LNCaP clone FGC (cell line): ENCODE measurements around the gene PPP1R16B.

Experiments
- DNase-seq: peaks from one replicate; pipeline ENCODE4 v3.0.0-alpha.2; 2011; ENCODE audit warnings: low read depth
- H3K4me3 ChIP-seq: 2 replicates; pipeline ENCODE4 v1.5.1; 2011; ENCODE audit warnings: mild to moderate bottlenecking, low read depth, low read length, control low read depth
- TF ChIP-seq, protein P1 (sequence below): IDR thresholded peaks from 2 replicates; pipeline ENCODE4 v1.5.1; 2012; ENCODE audit warnings: mild to moderate bottlenecking; ENCODE audit not compliant: control insufficient read depth, insufficient read depth; ENCODE audit errors: extremely low read depth

Gene PPP1R16B

DNA sequence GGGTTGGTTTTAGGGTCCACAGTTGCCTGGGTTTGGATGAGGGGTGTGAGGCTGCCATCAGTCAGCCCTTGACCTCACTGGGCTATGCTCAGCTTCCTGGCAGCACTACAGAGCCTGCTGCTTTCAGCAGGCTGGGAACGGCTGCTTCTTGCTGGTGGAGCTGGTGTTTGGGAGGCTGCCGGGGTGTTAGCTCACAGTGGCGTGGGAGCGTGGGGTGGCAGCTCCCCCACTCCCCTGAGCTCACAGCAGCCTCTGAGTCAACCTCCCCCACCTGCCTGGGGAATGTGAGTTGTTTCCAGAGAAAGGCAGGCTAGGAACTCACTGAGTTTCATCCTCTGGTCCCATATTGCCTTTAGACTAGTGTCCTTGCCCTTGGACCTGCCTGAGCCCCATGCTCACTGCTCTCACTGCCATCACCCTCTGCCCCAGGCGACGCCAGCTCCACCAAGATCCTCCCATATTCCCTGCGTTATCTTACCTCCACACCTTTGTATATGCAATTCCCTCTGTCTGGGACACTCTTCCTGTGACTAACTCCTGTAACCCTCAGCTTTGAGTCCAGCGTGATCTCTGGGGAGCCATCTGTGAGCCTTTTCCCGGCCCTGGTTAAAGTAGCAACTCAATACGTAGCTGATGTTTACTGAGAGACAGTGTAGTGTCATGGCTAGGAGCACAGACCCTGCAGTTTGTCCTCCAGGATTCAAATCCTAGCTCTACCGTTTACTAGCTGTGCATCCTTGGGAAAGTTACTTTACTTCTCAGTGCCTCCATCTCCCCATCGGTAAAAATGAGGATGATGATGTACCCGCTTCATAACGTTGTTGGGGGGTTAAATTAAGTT is 34.8 kb downstream of the PPP1R16B start:
- no peak for DNase-seq
- TF ChIP-seq, protein P1, sequence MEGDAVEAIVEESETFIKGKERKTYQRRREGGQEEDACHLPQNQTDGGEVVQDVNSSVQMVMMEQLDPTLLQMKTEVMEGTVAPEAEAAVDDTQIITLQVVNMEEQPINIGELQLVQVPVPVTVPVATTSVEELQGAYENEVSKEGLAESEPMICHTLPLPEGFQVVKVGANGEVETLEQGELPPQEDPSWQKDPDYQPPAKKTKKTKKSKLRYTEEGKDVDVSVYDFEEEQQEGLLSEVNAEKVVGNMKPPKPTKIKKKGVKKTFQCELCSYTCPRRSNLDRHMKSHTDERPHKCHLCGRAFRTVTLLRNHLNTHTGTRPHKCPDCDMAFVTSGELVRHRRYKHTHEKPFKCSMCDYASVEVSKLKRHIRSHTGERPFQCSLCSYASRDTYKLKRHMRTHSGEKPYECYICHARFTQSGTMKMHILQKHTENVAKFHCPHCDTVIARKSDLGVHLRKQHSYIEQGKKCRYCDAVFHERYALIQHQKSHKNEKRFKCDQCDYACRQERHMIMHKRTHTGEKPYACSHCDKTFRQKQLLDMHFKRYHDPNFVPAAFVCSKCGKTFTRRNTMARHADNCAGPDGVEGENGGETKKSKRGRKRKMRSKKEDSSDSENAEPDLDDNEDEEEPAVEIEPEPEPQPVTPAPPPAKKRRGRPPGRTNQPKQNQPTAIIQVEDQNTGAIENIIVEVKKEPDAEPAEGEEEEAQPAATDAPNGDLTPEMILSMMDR: no peak
- no peak overlapping the region for H3K4me3 ChIP-seq

DNA sequence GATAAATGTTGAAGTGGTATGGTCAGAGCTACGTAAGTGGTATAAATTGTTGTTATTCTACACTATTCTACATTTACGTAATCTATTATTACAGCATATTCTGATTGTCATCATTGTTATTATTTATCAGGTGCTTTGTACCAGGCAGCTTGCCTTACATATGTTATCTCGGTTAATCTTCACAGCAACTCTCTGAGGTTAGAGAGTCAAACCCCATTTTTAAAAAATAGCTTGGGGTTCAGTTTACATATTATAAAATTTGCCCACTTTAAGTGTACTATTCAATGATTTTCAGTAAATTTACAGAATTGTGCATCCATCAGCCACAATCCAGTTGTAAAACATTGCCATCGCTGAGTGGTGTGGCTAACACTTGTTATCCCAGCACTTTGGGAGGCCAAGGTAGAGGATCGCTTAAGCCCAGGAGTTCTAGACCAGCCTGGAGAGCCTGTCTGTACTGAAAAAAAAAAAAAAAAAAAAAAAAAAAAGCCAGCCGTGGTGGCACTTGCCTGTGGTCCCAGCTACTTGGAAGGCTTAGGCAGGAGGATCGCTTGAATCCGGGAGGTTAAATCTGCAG is 35.5 kb downstream of the PPP1R16B start:
- H3K4me3 ChIP-seq: no peak overlapping the region
- TF ChIP-seq, protein P1: no peak
- DNase-seq: no peak

DNA sequence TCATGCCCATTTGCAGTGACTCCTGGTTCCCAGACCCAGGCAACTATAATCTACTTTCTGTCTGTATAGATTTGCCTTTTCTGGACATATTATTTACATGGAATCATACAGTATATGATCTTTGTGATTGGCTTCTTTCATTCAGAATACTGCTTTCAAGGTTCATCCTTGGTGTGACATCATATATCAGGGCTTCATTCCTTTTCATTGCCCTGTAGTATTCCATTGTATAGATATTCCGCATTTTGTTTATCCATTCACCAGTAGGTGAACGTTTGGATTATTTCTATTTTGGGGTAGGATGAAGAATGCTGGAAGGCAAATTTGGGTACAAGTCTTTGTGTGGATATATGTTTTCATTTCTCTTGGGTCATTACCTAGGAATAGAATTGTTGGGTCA is 36.1 kb downstream of the PPP1R16B start:
- DNase-seq: no peak
- no peak overlapping the region for H3K4me3 ChIP-seq
- TF ChIP-seq, protein P1: no peak

DNA sequence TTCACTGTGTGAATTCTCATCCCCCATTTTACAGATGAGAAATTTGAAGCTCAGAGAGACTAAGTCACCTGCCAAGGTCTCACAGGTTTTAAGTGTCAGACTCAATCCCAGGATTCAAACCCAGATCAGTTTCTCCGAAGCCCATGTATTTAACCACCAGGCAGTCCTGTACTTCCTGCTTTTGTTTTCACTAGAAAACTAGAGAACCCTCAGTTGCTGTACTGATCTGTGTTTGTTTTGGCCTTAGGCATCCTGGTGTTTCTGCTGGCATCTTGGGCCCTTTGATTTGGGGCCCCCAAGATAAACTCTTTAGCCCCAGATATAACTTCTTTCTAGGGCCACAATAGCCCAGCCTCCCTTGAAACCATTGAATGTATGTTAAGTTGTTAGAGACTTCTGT is 36.5 kb downstream of the PPP1R16B start:
- DNase-seq: no peak
- no peak overlapping the region for H3K4me3 ChIP-seq
- TF ChIP-seq, protein P1: no peak

DNA sequence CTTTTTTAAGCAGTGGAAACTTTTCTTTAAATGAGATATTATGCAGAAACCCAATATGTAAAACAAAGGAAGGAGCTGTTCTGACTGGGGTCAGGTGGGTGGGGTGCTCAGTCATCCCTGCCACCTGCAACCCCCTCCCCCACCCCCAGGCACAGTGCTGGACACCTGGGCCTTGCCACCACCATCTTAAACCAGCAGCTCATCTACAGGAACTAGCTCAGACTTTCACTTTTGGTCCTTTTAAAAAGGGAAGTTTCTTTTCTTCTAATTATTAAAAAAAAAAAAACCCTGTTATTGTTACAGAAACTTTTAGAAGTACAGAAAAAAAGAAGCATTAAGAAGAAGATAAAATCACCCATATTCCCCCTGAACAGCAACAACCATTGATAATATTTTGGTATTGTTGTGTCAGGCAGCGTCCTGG is 37.1 kb downstream of the PPP1R16B start:
- TF ChIP-seq, protein P1: no peak
- no peak overlapping the region for H3K4me3 ChIP-seq
- no peak for DNase-seq

DNA sequence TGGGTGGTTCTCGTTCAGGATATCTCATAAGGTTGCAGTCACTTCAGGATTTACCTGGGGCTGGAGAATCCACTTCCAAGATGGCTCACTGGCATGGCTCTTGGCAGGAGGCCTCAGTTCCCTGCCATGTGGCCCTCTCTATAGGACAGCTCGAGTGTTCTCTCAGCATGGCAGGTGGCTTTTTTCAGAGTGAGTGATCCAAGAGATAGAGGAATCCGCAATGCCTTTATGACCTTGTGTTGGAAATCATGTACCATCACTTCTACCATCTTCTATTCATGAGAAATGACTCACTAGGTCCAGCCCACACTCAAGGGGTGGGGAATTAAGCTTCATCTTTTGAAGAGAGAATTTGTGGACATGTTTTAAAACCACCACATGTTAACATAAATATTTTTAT is 37.8 kb downstream of the PPP1R16B start:
- no peak for DNase-seq
- H3K4me3 ChIP-seq: no peak overlapping the region
- TF ChIP-seq, protein P1: no peak
